Stimulated activated CD4-positive, alpha-beta T cell treated with anti-CD3 and anti-CD28 coated beads, Interleukin-1b, Interleukin-23, amount 100 ng/mL, for 24 hours (primary cell): ENCODE results near the gene STK40.
A peak's percentile ranks its signal among the peaks of the same experiment; 100 is the strongest.

Experiments used
- DNase-seq, 4 experiments: peaks; one replicate each; pipeline ENCODE4 v3.0.0-alpha.2; 2020; ENCODE audit warnings: low read depth in 4 of 4, low spot score in 1 of 4

STK40 gene

DNA sequence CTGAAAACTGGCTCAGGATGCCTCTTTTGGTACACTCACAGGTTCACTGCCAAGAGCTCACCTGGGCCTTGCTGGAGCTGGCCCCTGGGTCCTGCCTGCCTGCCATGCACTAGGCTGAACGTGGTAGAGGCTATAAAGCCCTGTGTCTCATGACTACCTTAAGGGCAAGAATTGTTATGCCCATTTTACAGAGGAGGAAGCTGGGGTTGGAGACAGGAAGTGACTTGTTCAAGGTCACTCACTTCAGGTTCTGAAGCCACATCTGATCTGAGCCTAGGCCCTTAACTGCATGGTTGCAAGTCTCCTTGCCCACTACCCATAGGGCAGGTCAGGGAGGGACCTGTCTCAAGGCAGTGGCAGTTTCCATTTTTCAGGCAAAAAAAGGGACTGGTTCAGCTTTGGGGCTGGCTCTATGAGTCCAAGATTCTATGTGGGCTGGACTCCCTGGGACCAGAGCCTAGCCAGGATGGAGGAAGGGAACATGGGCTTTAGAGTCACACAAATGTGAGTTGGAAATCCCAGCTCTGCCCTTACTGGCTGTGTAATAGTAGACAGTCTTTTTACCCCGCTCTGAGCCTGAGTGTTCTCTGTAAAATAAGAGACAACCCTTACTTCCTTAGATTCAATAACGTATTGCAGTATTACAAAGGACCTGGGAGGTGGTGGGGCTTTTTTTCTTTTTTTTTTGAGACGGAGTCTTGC is 7.8 kb downstream of the STK40 start:
- DNase-seq = no peak

DNA sequence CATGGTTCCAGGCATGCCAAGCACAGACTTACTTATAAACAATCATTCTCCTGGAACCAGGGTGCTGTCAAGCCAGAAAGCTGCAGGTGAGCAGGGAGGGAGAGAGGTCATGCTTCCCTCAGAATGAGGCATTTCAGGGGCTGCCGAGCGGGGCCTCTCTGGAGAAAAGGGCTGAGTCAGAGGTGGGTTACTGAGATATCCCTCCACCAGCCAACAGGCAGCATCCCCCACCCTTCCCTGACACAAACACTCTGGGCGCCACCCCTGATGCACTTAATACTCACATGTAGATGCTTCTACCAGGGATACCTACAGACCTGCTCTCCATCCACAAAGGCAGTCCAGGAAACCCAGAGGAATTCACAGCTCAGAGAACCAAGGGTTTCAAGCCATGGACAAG is 13.1 kb downstream of the STK40 start:
- DNase-seq = no peak

DNA sequence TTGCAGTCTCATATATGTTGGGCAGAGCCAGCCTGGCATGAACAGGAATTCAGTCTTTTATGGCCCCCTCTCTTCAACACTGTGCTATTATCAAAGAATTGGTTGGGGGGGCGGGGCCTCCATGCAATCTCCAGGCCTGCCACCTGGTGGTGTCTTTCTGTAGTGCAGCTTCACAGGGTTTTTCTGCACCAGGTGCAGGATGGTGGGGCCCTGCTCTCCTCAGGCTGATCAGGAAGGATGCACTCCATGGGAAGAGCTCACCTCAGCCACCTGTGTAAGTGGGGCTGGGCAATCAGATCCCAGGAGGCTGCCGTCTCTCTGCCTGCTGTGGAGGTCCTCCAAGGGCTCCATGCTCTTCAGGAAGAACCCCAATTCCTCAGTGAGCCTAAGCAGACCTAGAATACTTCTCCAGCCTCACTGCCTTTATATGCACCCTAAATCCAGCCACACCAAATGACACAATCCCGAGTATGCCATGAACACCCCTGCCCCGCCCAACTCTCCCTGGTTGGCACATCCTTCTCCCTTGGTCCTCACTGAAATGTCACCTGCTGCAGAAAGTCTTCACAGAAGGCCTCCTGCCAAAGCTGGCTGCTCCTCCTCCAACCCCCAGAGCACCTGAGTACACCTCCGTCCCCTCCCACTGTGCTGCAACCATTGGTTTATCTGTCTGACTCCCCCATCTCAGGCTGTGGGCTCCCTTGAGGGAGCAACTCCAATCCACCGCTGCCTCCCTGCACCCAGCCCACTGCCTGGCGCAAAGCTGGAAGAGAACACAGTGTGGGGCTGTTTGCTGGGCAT is 16.5 kb downstream of the STK40 start:
- peak; percentile 69 to 88 (median 76) for DNase-seq

DNA sequence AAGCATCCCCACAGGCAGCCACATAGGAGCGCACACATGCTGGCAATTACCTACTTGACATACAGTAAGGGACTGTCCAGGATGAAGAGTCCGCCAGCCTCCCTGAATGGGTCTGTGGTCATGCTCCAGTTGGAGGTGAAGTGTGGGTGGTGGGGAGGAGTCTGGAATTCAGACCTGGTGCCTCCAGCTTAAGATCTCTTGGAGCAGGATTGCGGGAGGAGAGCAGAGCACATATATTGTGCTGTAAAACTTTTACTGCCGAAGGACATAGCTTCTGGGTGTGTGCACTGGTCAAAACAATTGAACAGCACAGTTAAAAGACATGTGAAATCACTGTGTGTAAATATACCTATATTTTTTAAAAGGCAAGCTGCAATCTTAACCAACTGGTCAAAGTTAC is 17.9 kb downstream of the STK40 start:
- DNase-seq = no peak

DNA sequence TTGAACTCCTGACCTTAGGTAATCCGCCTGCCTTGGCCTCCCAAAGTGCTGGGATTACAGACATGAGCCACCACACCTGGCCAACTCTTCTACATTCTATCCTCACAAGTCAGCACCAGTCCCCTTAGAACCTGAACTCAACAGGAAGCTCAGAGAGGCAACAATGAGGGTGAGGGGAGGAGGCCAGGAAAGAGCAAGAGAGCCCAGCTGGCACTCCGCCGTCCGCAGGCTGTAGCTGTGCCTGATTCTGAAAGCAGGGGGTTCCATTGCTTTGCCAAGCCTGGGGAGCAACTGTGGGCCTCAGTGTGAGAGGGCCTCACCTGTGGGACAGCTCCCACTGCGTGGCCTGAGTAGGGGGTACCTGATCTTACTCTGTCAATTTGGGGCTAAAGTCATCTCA is 18.7 kb downstream of the STK40 start:
- DNase-seq = no peak

DNA sequence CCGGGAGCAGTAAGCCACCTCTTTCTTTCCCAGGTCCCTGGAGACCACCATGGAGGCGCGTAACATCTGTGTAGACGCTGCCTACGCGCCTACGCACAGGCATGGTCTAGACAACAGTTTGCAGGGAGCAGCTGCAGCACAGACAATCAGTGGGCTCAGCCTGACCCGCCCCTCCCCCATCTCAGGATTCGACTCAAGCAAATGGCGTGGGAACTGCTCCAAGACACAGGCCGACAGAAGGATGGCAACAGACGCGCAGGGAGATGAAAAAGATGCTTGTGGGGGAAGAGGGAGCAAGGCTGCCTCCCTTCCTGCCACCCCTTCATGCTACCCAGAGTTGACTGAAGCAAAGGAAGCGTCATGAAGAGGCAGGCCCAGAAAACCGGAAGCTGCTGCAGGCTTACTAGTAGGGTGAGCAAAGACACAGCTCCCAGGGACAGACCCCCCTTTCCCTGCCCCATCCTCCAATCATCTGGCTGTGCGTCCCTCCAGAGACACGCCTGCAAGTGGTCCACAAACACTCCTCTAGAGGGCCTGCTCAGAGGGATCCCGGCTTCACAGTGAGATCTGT is 19.5 kb downstream of the STK40 start:
- DNase-seq = no peak

DNA sequence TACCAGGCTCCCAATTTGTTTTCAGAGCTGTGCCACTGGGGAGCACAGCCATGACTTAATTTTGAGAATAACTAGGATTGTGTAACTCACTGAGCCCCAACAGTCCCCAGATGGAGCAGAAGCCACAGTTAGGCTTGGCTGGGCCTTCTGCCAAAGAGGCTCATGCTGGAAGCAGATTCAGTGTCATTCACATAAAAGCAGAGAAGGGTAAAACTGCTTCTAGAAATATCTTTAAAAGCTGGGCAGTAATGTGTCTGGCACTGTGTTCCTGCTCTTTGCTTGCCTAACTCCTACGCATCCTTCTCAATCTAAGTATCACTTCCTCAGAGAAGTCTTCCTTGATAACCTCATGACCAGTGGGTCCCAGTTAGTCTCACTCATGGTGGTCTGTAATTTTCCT is 20.3 kb downstream of the STK40 start:
- DNase-seq = no peak

DNA sequence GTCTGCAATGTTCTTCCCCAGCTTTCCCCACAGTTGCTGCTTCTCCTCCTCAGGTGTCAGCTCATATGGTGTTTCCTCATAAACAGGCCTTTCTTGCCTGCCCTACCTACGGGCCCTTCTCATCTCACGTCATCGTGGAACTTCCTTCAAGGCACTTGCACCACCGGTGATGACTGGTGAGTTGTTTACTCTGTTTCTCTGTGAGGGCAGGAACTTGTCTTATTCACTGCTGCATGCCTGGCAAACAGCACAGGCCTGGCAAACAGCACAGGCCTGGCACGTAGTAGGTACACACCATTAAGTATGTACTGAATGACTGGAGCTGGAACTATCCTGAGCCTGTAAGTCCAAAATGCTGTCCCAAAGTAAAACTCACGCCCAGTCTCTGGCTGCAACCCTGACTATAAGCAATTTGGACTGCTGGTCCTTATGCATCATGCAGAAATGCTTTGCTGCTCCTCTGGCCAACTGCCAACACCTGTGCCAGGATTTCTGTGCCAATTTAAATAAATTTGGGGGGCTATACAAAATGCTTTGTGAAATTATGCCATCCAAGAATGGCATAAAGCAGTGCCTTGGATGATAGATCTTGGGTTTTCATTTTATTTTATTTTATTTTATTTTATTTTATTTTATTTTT is 25.7 kb downstream of the STK40 start:
- DNase-seq = no peak

DNA sequence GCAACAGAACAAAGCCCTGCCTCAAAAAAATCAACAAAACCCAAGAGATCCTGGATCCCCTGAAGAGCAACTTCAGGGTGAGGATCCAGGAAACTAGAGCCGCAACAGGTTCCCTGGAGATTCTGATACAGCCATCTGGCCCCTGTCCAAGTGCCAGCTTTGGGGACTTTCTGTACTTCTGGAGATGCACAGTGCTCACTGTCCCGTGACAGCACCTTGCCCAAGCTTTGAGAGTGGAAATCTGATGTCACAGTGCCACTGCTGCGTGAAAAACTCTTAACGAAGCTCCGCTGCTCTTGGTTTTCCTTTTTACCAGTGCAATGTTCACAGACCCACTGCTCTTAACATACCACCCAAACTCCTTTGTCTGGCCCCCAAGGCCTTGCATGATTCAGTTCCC is 26.3 kb downstream of the STK40 start:
- no peak for DNase-seq

DNA sequence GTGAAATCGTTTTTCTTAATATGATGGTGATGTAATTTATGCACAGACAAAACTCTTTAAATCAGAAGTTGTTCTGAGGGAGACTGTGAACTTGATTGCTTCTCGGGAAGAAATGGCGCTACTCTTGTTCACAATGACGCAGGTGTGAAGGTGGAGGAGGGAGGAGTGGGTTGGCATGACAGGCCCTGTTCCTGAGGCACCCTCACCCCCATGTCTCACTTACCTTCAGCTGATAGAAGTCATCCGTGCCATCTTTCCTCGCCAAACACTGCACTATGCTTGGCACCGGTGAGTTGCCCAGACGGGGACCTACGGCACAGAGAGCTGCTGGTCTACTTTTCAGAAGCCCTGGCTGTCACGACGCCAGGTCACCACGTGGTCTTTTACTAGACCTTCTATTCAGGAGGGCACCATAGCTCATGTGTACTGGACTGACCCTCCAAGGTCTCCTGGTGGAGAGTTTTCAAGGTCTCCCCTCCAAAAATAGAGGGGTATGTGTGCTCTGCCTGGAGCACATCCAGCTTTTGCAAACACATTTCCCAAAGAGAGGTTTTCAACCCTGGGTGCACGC is 27.1 kb downstream of the STK40 start:
- DNase-seq = no peak

DNA sequence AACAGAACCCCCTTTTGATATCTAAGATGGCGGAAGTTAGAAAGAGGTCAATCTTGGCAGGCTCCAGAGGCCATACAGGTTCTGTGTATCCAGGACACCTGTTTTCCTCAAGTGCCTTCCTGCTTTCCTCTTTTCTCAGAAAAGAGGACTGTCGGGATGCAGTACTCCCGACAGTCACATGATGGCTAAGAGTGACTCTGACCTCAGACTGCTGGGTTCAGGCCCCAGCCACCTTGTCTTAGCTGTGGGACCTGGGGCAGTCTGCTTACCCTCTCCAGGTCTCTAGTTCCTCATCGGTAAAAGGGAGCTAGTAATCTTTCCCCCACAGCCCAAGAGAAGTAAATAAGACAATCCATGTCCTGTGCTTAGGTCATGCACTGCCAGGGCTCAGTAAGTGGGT is 29.9 kb downstream of the STK40 start:
- no peak for DNase-seq

DNA sequence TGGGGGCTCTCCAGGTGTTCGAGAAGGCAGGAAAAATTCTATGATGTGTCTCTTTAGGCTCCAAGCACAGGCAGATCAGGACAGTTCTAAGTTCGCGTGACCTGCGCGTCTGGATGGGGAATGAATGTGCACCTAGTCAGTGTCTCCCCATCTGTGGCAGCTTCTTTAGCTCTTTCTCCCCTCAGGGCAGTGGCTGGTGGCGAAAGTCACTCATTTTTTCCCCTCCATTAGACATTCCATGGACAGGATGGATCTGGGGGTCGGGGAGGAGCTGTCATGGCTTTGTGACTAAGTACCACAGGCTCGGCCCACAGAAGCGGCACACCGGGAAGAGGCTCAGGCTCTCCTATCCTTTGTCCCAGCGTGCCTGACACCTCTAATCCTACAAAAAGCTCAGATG is 31.2 kb downstream of the STK40 start:
- no peak for DNase-seq

DNA sequence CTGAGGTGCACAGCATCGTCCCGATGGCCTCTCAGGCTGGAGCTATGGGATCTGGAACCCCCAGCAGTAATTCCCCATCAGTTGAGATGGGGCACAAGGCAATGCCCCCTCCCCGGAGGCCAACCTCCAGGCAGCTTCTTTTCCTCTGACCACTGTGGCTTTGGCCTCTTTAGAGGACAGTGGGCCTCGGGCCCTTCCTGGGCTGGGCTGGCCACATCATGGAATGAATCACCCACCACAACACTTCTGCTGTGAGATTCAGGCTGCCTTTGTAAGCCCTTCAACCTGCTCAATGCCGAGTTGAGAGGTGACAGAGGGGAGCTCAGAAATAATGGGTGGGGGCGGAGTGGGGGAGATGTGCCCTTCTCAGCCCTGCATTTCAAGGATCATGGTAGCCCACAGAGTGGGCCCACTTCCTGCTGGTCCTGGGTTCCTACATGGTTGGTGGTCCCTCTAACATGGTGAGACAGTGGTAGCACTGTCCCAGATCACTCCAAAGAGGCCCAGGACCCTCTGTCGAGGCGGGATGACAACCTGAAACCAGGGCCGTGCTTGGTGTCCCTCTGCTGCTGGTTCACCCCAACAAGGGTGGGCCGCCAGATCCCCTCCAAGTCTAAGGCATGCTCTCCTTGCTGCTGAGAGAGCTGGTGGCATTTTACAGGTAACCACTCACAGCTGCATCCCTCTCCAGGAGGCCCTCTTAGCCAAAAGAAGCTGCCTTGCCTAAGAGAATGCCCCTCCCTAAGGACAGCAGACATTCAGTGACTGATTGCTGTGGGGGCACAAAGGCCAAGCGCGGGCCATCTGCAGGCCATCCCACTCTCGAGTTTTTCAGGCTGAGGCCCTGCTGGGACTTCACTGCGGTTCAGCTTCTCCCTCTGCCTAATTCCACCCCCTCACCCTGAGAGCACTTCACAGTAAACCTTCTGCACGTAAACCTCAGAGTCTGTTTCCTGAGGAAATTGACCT is 32.5 kb downstream of the STK40 start:
- DNase-seq = no peak

DNA sequence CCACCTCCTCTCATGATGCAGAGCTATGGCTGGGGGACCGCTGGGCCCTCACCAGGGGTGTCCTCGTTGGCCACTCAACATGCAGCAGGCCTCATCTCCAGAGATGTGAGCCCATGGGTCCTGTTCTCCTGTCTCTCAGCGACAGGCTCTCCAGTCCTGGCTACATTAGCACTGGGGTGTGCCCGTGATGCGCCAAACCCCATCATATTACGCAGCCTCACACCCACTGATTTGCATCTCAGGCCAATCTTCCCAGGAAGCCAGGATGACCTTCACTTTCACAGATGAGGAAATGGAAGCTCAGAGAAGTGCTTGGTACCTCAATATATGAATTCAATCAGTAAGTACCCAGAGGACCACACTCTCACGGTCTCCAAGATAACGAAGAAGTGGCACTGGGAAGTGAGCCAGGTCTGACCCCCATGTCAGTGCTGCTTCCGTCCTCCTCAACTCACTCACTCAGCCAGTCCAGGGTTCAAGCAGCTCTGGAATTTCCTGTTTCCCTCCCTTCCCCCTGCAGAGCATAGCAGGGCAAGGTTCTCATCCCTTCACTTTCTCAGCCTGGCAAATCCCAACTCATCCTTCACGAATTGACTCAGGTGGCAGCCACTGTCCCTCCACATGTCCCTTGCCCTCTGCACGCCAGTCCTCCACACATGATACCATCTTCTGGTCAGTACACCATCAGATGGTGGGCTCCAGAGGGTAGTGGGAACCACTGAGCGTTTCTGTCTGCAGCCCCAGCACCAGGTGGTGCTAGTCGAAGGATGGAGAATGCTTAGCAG is 33.4 kb downstream of the STK40 start:
- no peak for DNase-seq

DNA sequence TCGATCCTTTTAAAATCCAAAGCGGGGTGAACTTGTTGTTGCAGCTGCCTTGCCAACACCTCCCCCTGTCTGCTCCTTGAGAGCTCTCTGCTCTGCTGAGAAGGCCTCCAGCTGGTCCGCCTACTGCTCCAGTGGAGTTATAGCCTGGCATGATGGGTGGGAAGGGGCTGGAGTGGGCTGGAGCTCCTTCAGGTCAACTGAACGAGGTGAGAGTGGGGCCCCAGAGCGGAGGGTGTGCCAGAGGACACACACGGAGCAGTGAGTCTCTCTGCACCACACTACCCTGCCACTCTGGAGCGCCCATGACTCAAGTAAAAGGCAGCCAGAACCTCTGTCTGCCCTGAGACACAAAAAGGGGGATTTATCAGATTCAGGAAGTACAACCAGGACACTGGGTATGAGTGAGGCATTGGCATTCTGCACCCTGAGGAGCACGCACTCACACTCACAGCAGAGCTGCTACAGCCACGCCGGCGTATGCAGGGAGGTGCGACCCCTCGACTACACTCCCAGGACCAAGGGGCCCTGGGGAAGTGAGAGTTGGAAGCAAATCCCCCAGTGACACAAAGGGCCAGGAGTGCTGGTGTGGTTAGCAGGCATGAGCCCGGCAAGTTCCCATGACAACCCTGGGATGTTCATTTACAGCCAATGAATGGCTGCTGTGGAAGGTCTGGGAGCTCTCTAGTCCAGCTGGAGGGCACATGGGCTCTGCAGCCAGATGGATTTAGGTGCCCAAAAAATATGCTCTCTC is 34.3 kb downstream of the STK40 start:
- no peak for DNase-seq

DNA sequence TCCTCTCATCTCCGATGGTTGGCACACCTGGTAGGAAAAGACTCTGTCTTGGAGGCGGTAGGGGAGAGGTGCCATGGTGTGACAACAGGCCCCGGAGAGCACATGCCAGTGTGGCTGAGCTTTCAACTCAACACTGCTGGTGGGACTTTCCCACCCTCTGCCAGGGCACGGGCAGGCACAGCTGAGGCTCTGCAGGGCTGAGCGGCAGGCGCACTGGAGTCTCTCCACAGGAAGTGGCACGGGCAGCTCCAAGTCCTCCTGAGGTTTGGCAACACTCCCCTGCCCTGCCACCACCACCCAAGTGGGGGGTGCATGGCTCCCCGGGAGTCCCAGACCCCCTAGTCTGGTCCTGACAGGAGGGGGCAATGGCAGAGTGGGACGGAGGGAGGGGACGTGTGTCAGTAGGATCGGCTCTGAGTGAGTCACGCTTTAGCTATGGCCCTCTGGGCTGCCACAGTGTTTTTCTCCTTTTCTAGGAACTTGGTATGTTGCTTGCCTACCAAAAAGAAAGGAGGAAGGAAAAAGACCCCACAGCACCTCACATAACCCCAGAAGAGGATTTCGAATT is 35.0 kb downstream of the STK40 start:
- peak in 1 of 4 experiments; percentile 32 for DNase-seq

DNA sequence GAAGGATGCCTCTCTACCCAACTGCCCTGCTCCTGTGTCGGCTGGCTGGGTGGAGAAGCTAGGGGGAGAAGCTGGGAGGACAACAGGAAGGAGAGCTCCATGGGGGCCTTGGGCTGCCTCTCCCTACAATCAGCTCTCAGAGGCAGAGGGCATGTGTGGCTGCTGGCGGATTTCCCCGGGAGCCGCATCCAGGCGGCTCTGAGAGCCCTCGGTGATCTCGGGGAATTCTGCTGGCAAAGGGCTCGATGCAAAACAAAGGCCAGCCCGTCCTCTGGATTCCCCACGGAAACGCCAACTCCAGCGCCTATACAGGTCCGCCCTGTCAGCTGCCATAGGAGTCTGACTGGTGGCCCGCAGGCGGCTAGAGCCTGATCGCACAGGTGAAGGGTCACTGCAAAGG is 35.9 kb downstream of the STK40 start:
- DNase-seq = no peak

DNA sequence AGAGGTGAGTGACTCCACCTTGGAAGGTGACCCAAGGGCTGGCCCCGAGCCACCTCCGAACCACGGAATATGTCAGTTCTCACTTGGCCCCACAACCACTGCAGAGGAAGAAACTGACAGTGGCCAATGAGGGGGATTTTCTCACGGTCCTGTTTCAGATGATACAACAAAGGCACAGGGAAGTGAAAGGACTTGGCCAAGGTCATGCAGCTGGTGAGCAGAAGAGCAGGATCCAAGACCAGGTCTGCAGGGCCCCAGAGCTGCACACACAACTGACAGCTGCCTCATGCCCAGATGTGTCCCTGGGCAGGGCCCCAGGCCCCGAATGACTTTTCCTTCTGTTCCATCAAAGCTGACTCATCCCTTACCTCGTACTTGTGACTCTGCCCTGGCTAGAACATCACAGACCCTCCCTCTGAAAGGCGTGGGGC is 36.5 kb downstream of the STK40 start:
- peak in 1 of 4 experiments; percentile 17 for DNase-seq
